Measurements from ENCODE around the gene ZNF516.

Gene ZNF516

GRCh38 chr18:76346490-76347130 is 148.4 kb downstream of the ZNF516 start:
- Histone ChIP-seq H3K9ac (no peak overlapping the region), H3K79me2 (no peaks in the 10 kb centered on the region), H3K9me3 (ENCODE audit: control insufficient read depth, low read length) (no peaks in the 10 kb centered on the region), H3K4me1 (no peaks in the 10 kb centered on the region), H2AFZ (no peak overlapping the region), H3K36me3 (ENCODE audit: control insufficient read depth, insufficient read depth, low read length) (no peaks in the 10 kb centered on the region), H3K4me3 (ENCODE audit: low read depth, low read length) (no peak overlapping the region), H3K4me2 (ENCODE audit: low read length) (no peak overlapping the region), H3K27ac (no peak overlapping the region), H3K27me3 (ENCODE audit: control insufficient read depth, insufficient read depth, low read length) (no peaks in the 10 kb centered on the region)
- TF ChIP-seq, protein P1, sequence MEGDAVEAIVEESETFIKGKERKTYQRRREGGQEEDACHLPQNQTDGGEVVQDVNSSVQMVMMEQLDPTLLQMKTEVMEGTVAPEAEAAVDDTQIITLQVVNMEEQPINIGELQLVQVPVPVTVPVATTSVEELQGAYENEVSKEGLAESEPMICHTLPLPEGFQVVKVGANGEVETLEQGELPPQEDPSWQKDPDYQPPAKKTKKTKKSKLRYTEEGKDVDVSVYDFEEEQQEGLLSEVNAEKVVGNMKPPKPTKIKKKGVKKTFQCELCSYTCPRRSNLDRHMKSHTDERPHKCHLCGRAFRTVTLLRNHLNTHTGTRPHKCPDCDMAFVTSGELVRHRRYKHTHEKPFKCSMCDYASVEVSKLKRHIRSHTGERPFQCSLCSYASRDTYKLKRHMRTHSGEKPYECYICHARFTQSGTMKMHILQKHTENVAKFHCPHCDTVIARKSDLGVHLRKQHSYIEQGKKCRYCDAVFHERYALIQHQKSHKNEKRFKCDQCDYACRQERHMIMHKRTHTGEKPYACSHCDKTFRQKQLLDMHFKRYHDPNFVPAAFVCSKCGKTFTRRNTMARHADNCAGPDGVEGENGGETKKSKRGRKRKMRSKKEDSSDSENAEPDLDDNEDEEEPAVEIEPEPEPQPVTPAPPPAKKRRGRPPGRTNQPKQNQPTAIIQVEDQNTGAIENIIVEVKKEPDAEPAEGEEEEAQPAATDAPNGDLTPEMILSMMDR (IDR thresholded peaks at IDR 0.05), result no peak

- H3K4me3 ChIP-seq (ENCODE audit: low read depth, low read length), result no peak overlapping the region
- TF ChIP-seq, protein P1 (IDR thresholded peaks at IDR 0.05), result no peak
- no peaks in the 10 kb centered on the region for H3K9me3 ChIP-seq (ENCODE audit: control insufficient read depth, low read length)
- H3K36me3 ChIP-seq (ENCODE audit: control insufficient read depth, insufficient read depth, low read length), result no peaks in the 10 kb centered on the region
- H3K27me3 ChIP-seq (ENCODE audit: control insufficient read depth, insufficient read depth, low read length), result no peaks in the 10 kb centered on the region
- no peaks in the 10 kb centered on the region for H3K4me1 ChIP-seq
- no peak overlapping the region for H2AFZ ChIP-seq
- no peak overlapping the region for H3K4me2 ChIP-seq (ENCODE audit: low read length)
- no peak overlapping the region for H3K9ac ChIP-seq
- no peak overlapping the region for H3K27ac ChIP-seq
- H3K79me2 ChIP-seq, result no peaks in the 10 kb centered on the region
Observed at GRCh38 chr18:76345901-76346300, 149.1 kb downstream of the ZNF516 start.

DNA sequence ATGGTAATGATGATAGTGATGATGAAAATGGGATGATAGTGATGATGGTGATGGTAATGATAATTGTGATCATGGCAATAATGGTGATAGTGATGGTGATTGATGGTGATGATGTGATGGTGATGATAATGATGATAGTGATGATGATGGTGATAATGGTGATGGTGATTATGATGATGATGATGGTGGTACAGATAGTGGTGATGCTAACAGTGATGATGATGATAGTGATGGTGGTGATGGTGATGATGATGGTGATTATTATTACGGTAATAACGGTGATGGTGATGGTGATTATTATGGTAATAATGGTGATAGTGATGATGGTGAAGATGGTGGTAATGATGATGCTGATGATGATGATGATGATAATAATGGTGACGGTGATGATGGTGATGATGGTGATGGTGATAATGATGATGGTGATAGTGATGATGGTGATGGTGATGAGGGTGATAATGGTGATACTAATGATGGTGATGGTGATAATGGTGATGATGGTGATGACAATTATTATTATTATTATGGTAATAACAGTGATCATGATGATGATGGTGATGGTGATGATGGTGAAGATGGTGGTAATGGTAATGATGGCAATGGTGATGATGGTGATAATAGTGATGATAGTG is 151.0 kb downstream of the ZNF516 start:
- H2AFZ ChIP-seq, result no peak overlapping the region
- H3K9me3 ChIP-seq (ENCODE audit: control insufficient read depth, low read length), result no peaks in the 10 kb centered on the region
- H3K4me1 ChIP-seq, result no peaks in the 10 kb centered on the region
- H3K4me3 ChIP-seq (ENCODE audit: low read depth, low read length), result no peak overlapping the region
- H3K9ac ChIP-seq, result no peak overlapping the region
- no peaks in the 10 kb centered on the region for H3K79me2 ChIP-seq
- no peak overlapping the region for H3K4me2 ChIP-seq (ENCODE audit: low read length)
- H3K27ac ChIP-seq, result no peak overlapping the region
- TF ChIP-seq, protein P1 (IDR thresholded peaks at IDR 0.05), result no peak
- no peaks in the 10 kb centered on the region for H3K36me3 ChIP-seq (ENCODE audit: control insufficient read depth, insufficient read depth, low read length)
- H3K27me3 ChIP-seq (ENCODE audit: control insufficient read depth, insufficient read depth, low read length), result no peaks in the 10 kb centered on the region

GRCh38 chr18:76340410-76340809 is 154.6 kb downstream of the ZNF516 start:
- TF ChIP-seq, protein P1 (IDR thresholded peaks at IDR 0.05), result no peak
- no peaks in the 10 kb centered on the region for H3K9me3 ChIP-seq (ENCODE audit: control insufficient read depth, low read length)
- H3K79me2 ChIP-seq, result no peaks in the 10 kb centered on the region

DNA sequence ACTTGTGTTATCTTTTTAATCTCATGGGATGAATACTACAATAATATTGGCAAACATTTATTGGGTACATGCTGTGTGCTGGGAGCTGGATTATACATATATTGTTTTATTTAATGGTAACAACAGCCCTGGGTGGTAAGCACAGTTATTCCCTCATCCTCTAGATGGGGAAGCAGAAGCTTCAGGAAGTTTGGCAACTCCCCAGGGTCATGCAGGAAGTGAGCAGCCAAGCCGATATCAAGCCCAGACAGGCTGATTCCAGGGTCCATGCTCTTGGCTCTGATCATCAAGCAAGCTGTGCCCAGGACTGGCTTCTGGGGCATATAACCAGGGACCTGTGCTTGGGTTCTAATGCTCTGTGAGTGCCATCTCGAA is 155.8 kb downstream of the ZNF516 start:
- Histone ChIP-seq H3K4me3 (ENCODE audit: low read depth, low read length) (no peak overlapping the region), H3K27ac (no peak overlapping the region), H3K27me3 (ENCODE audit: control insufficient read depth, insufficient read depth, low read length) (no peaks in the 10 kb centered on the region), H3K9me3 (ENCODE audit: control insufficient read depth, low read length) (no peaks in the 10 kb centered on the region), H3K4me1 (no peaks in the 10 kb centered on the region), H3K79me2 (no peaks in the 10 kb centered on the region), H3K36me3 (ENCODE audit: control insufficient read depth, insufficient read depth, low read length) (no peaks in the 10 kb centered on the region), H3K4me2 (ENCODE audit: low read length) (no peak overlapping the region), H3K9ac (no peak overlapping the region), H2AFZ (no peak overlapping the region)
- TF ChIP-seq, protein P1 (IDR thresholded peaks at IDR 0.05), result no peak

More at GRCh38 chr18:76340410-76340809, 154.6 kb downstream of the ZNF516 start:
- Histone ChIP-seq H2AFZ (no peak overlapping the region), H3K4me2 (ENCODE audit: low read length) (no peak overlapping the region), H3K36me3 (ENCODE audit: control insufficient read depth, insufficient read depth, low read length) (no peaks in the 10 kb centered on the region), H3K9ac (no peak overlapping the region), H3K27ac (no peak overlapping the region), H3K27me3 (ENCODE audit: control insufficient read depth, insufficient read depth, low read length) (no peaks in the 10 kb centered on the region), H3K4me3 (ENCODE audit: low read depth, low read length) (no peak overlapping the region), H3K4me1 (no peaks in the 10 kb centered on the region)
